ENCODE results near the gene ATXN10. TPM values are rescaled to one million over a fixed set of nuclear protein-coding genes. Genes with fewer than 3 reads are reported as not detected.

ATXN10 gene
- total and polyA plus RNA-seq, 2 of the 8 experiments (the other 6 are each of a cell fraction or from before 2014, with no cell fraction given) = 134 to 210 TPM

DNA sequence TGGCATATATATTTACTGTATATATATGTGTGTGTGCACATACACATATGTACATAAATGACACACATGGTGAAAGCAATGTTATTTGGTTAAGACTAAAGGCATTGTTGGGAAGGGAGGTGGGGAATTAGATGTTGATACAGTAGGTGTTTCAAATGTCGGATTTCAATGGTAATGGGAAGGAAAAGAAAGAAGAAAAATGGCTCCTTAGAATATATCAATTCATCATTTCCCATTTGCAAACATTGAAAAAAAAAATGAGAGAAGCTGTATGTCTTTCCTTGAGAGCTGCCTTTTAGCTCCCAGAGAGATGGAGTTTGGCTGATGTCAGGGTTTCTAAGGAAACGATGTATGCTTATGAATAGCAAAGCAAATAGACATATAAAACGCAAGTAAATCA is 33.4 kb upstream of the ATXN10 start:
- Histone ChIP-seq H3K4me2 (ENCODE audit: insufficient read depth in 1 of 2, low read depth in 2 of 2, low read length in 2 of 2) (no peak overlapping the region), H2AFZ (ENCODE audit: low read length) (no peak overlapping the region), H3K4ac (replicated peaks; ENCODE audit: insufficient read length, low read depth, low read length) (no peak overlapping the region), H3K9me3 (ENCODE audit: insufficient read depth in 2 of 2, low read depth in 1 of 2, low read length in 1 of 2) (no peaks in the 10 kb centered on the region), H3K27ac (ENCODE audit: low read depth, low read length) (no peak overlapping the region), H2AK5ac (ENCODE audit: low read depth, low read length) (no peak overlapping the region), H3K9ac (replicated peaks in 1 of 4; ENCODE audit: extremely low read depth in 1 of 4, low read depth in 3 of 4, low read length in 3 of 4) (no peak overlapping the region), H3K14ac (ENCODE audit: insufficient read length) (no peak overlapping the region), H3K18ac (ENCODE audit: extremely low read depth, low read length) (no peak overlapping the region), H4K91ac (replicated peaks; ENCODE audit: insufficient read length, low read length) (no peak overlapping the region), H4K20me1 (replicated peaks in 1 of 2; ENCODE audit: control insufficient read depth in 1 of 2, insufficient read depth in 2 of 2, low read length in 2 of 2) (no peaks in the 10 kb centered on the region), H3K79me1 (ENCODE audit: low read depth, low read length) (no peaks in the 10 kb centered on the region), H2BK120ac (replicated peaks; ENCODE audit: low read depth, low read length) (no peak overlapping the region), H3K23ac (ENCODE audit: insufficient read length) (no peak overlapping the region), H4K8ac (ENCODE audit: extremely low read depth, insufficient read depth, low read length) (no peak overlapping the region), H3K36me3 (ENCODE audit: control insufficient read depth in 2 of 4, insufficient read depth in 4 of 4, low read length in 3 of 4) (no peaks in the 10 kb centered on the region), H3K56ac (replicated peaks; ENCODE audit: insufficient read length, low read depth, low read length) (no peak overlapping the region), H2BK20ac (ENCODE audit: low read length) (no peak overlapping the region), H3K23me2 (ENCODE audit: low read depth, low read length) (no peaks in the 10 kb centered on the region), H3K27me3 (replicated peaks in 1 of 4; ENCODE audit: control insufficient read depth in 3 of 4, extremely low read depth in 1 of 4, insufficient read depth in 3 of 4, low read length in 3 of 4) (no peaks in the 10 kb centered on the region; a peak in 1 of 7 replicates), H2BK12ac (ENCODE audit: low read depth, low read length) (no peak overlapping the region), H3K4me3 (ENCODE audit: extremely low read depth in 1 of 4, insufficient read depth in 2 of 4, low read depth in 3 of 4, low read length in 4 of 4) (no peak overlapping the region), H2BK5ac (ENCODE audit: low read depth, low read length) (no peak overlapping the region), H2BK15ac (ENCODE audit: low read length) (no peak overlapping the region), H3K4me1 (replicated peaks in 1 of 4; ENCODE audit: control insufficient read depth in 3 of 4, insufficient read depth in 4 of 4, low read length in 3 of 4) (peaks cover 2 to 18% (median 10%) of the 10 kb centered on the region in 4 experiments), H4K5ac (ENCODE audit: insufficient read length, low read depth, low read length) (no peak overlapping the region), H3K79me2 (ENCODE audit: control insufficient read depth in 1 of 2, insufficient read depth in 2 of 2, low read length in 2 of 2) (no peaks in the 10 kb centered on the region)
- ChIA-PET POLR2A (ENCODE audit: partially characterized antibody) (interaction anchor here (1.1 kb wide), 1 partner anchor 18 kb away, joined by 3 read pairs; no protein-coding TSS in a partner anchor), CTCF (ENCODE audit: partially characterized antibody) (interaction anchor here (1.0 to 1.2 kb wide), 3 partner anchors 10 to 60 kb away, joined by 3 to 4 read pairs (median 4); no protein-coding TSS in a partner anchor)
- FAIRE-seq = no peak
- 93 to 100% methylated on average over 1 to 3 of the region's 3 CpGs for WGBS, 2 experiments (ENCODE audit: extremely low coverage in 1 of 2, insufficient coverage in 1 of 2, insufficient read length in 1 of 2, insufficient replicate concordance in 2 of 2, low coverage in 1 of 2, low lambda C conversion rate in 2 of 2, missing lambda C conversion rate in 1 of 2)
- no peak for DNase-seq (ENCODE audit: low read depth in 1 of 2, low spot score in 2 of 2)

Measured in H1 (cell line).